Right atrium auricular region (tissue), 2 donors: ENCODE measurements around the gene TBL1XR1. TPM values are rescaled to one million over a fixed set of nuclear protein-coding genes. Genes with fewer than 3 reads are reported as not detected.
"Not testable (repeated sequence)": the region's sequence is repeated elsewhere in the genome, so short reads cannot be mapped to it uniquely, and the experiment has no call there.

Experiments
- DNase-seq: peaks from one replicate; pipeline ENCODE4 v3.0.0-alpha.2; 2019; ENCODE audit warnings: low spot score
- H3K27ac ChIP-seq, 2 donors: fragments of 200-600 bp; sonication (generic); 1 replicate in 1 of 2; 2 replicates in 1 of 2; pipeline ENCODE4 v1.5.1; 2016 to 2019
- H3K27me3 ChIP-seq, 2 donors: fragments of 200-600 bp; sonication (generic); one replicate each; pipeline versions ENCODE4 v1.5.1 to v1.6.0; 2017 to 2019
- H3K36me3 ChIP-seq: fragments of 200-600 bp; sonication (generic); one replicate; pipeline ENCODE4 v1.5.1; 2016
- H3K4me1 ChIP-seq, 2 donors: fragments of 200-600 bp; sonication (generic); one replicate each; pipeline versions ENCODE4 v1.5.1 to v1.6.0; 2017 to 2019
- H3K4me3 ChIP-seq, 2 donors: fragments of 200-600 bp; sonication (generic); 1 replicate in 1 of 2; 2 replicates in 1 of 2; pipeline ENCODE4 v1.5.1; 2017 to 2019; ENCODE audit warnings: mild to moderate bottlenecking in 1 of 2, moderate library complexity in 1 of 2
- H3K9me3 ChIP-seq, 2 donors: fragments of 200-600 bp; sonication (generic); one replicate each; pipeline ENCODE4 v1.5.1; 2019
- total RNA-seq, 2 donors: library from RNA; depleted of rRNA; stranded (reverse); fragments of >200 nt; gene quantifications; one replicate each; pipeline ENCODE4 v1.1.0, GENCODE V29; 2016
- TF ChIP-seq, protein P1 (sequence below), 2 donors: fragments of 200-600 bp; sonication (generic); IDR thresholded peaks; one replicate each; pipeline ENCODE4 v1.5.1; 2019; ENCODE audit warnings: antibody characterized with exemption in 2 of 2

The TBL1XR1 gene
- total RNA-seq, 2 donors from 2014 or later = 68.2 to 79.9 TPM

DNA sequence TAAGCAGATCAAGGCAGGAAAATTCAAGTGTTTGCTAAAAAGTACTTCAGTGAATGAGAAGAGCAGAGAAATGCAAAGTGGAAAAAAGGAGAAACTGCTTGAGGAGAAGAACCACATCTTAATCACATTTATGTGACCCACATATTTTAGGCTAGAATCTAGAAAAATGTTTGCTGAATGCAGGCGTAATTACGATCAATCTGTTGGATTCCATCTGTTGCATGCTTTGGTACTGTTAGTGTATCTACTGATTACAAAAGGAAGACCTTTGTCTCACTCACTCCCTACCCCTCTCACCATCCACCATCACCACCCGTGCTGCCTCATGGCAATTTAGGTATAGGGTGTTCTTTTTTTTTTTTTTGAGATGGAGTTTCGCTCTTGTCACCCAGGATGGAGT is 9.7 kb upstream of the TBL1XR1 start:
- DNase-seq = no peak
- no peaks in the 10 kb centered on the region for H3K9me3 ChIP-seq
- H3K27me3 ChIP-seq = no peaks in the 10 kb centered on the region
- H3K27ac ChIP-seq = no peak overlapping the region
- no peak overlapping the region for H3K4me3 ChIP-seq
- TF ChIP-seq, protein P1, sequence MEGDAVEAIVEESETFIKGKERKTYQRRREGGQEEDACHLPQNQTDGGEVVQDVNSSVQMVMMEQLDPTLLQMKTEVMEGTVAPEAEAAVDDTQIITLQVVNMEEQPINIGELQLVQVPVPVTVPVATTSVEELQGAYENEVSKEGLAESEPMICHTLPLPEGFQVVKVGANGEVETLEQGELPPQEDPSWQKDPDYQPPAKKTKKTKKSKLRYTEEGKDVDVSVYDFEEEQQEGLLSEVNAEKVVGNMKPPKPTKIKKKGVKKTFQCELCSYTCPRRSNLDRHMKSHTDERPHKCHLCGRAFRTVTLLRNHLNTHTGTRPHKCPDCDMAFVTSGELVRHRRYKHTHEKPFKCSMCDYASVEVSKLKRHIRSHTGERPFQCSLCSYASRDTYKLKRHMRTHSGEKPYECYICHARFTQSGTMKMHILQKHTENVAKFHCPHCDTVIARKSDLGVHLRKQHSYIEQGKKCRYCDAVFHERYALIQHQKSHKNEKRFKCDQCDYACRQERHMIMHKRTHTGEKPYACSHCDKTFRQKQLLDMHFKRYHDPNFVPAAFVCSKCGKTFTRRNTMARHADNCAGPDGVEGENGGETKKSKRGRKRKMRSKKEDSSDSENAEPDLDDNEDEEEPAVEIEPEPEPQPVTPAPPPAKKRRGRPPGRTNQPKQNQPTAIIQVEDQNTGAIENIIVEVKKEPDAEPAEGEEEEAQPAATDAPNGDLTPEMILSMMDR (IDR thresholded peaks at IDR 0.05) = no peak
- H3K4me1 ChIP-seq = no peaks in the 10 kb centered on the region
- H3K36me3 ChIP-seq = no peaks in the 10 kb centered on the region

DNA sequence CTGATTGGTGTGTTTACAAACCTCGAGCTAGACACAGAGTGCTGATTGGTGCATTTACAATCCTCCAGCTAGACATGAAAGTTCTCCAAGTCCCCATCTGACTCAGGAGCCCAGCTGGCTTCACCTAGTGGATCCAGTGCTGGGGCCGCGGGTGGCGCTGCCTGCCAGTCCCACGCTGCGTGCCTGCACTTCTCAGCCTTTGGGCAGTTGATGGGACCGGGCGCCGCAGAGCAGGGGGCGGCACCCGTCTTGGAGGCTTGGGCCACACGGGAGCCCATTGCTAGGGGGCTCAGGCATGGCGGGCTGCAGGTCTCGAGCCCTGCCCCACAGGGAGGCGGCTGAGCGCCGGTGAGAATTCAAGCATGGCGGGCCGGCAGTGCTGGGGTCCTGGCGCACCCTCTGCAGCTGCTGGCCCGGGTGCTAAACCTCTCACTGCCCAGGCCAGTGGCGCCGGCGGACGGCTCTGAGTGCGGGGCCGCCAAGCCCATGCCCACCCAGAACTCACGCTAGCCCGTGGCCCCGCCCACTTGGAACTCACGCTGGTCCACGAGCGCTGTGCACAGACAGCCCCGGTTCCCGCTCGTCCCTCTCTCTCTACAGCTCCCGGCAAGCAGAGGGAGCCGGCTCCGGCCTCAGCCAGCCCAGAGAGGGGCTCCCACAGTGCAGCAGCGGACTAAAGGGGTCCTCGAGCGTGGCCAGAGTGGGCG is 6.6 kb upstream of the TBL1XR1 start:
- no peak for DNase-seq
- H3K9me3 ChIP-seq = no peaks in the 10 kb centered on the region
- H3K27me3 ChIP-seq = no peaks in the 10 kb centered on the region
- peaks cover 0 to 4% of the 10 kb centered on the region in 2 donors for H3K4me1 ChIP-seq
- no peak overlapping the region for H3K27ac ChIP-seq
- H3K36me3 ChIP-seq = no peaks in the 10 kb centered on the region
- no peak overlapping the region for H3K4me3 ChIP-seq
- TF ChIP-seq, protein P1 (IDR thresholded peaks at IDR 0.05) = no peak

- H3K36me3 ChIP-seq, H3K27me3 ChIP-seq, DNase-seq, H3K4me3 ChIP-seq, H3K27ac ChIP-seq, H3K9me3 ChIP-seq: not testable (repeated sequence)
- H3K4me1 ChIP-seq = peaks cover 0 to 12% of the 10 kb centered on the region in 2 donors
Measured at GRCh38 chr3:177203016-177203415, 5.7 kb upstream of the TBL1XR1 start.

DNA sequence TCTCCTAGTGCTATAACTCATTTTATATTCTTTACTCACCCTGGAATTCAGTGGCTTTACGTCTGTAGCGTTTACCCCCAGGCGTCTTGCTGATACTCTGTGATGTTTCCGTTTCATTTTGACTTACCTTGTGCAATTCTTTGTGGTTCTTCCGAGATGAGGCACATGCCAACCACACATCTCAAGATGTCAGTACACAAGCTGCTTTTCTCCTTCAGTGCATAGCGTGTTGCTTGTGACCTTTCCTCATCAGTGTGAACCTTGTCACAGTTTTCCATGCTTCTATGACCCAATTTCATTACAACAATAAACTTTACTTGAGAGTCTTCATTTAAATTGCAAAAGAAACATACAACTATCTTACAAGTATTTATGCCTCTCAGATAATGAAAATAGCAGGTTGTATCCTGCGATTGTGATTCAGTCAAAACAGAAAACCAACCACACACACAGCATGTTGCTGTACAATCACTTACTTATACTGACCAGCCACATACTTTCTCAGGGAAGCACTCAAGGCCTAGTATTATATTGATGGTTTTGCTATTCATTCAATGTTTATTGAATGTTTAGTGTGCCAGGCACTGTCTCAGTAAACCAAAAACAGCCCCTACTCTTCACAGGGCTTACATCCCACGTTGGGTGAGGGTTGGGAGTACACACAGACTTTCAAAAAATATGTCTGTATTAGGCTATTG is 4.6 kb upstream of the TBL1XR1 start:
- TF ChIP-seq, protein P1 (IDR thresholded peaks at IDR 0.05) = no peak
- Histone ChIP-seq H3K4me1 (peaks cover 0 to 13% of the 10 kb centered on the region in 2 donors), H3K27me3 (no peaks in the 10 kb centered on the region), H3K4me3 (no peak overlapping the region), H3K27ac (no peak overlapping the region), H3K9me3 (no peaks in the 10 kb centered on the region), H3K36me3 (no peaks in the 10 kb centered on the region)
- DNase-seq = peak; percentile 50

- H3K9me3 ChIP-seq = no peaks in the 10 kb centered on the region
- H3K27ac ChIP-seq = peak overlapping the region; percentile 81 to 99
- H3K4me1 ChIP-seq = peaks cover 0 to 18% of the 10 kb centered on the region in 2 donors
- no peaks in the 10 kb centered on the region for H3K27me3 ChIP-seq
- H3K4me3 ChIP-seq = no peak overlapping the region
- H3K36me3 ChIP-seq = no peaks in the 10 kb centered on the region
- TF ChIP-seq, protein P1 (IDR thresholded peaks at IDR 0.05) = no peak
- DNase-seq = no peak
Measured at GRCh38 chr3:177199206-177199760, 2.0 kb upstream of the TBL1XR1 start.

GRCh38 chr3:177197727-177198460 is 612 bp upstream of the TBL1XR1 start:
- DNase-seq = peak; percentile 57
- H3K27ac ChIP-seq = peak overlapping the region; percentile 81 to 99
- H3K9me3 ChIP-seq = no peaks in the 10 kb centered on the region
- H3K4me1 ChIP-seq = peaks cover 0 to 25% of the 10 kb centered on the region in 2 donors
- TF ChIP-seq, protein P1 (IDR thresholded peaks at IDR 0.05) = no peak
- no peaks in the 10 kb centered on the region for H3K27me3 ChIP-seq
- H3K4me3 ChIP-seq = peak overlapping the region; percentile 38 to 99
- H3K36me3 ChIP-seq = no peaks in the 10 kb centered on the region
